ENCODE data around the gene ERMP1.
"Not testable (repeated sequence)": the region's sequence is repeated elsewhere in the genome, so short reads cannot be mapped to it uniquely, and the experiment has no call there.

- not testable (repeated sequence) for TF ChIP-seq CTCF (conservative IDR thresholded peaks at IDR 0.05); ZFX (IDR thresholded peaks at IDR 0.05)
These were observed 49.5 kb upstream of the ERMP1 start for GRCh38 chr9:5882244-5883012.
